HepG2 (cell line): ENCODE measurements around the gene ZBTB7C. TPM values are rescaled to one million over a fixed set of nuclear protein-coding genes. Genes with fewer than 3 reads are reported as not detected.

Experiments used
- ATAC-seq: fragments of 200-7000 bp; cut with Tn5 transposase; 3 replicates; pipeline ENCODE4 v1.9.1; 2020; ENCODE audit warnings: mild to moderate bottlenecking, moderate library complexity
- BruUV-seq: library from RNA; stranded (reverse); fragments of 400-500 nt; replicated peaks from 2 replicates; lab custom pipeline; 2021; lab: Mats Ljungman, UMichigan
- CTCF ChIA-PET: fragments of 300-600 bp; formaldehyde crosslinking; extraction: SDS; loops from one replicate; lab custom pipeline; 2021; ENCODE audit warnings: low total read pairs, inconsistent platforms, low intra/inter-chr PET ratio; lab: Yijun Ruan, JAX
- POLR2A ChIA-PET: fragments of 350-600 bp; sonication (Branson Sonifier 250); formaldehyde crosslinking; loops from one replicate; lab custom pipeline; 2020; ENCODE audit warnings: antibody characterized with exemption, inconsistent platforms; lab: Yijun Ruan, JAX
- DNase-seq: peaks from one replicate; pipeline ENCODE4 v3.0.0-alpha.2; 2015; ENCODE audit warnings: low spot score
- FAIRE-seq: peaks from 3 replicates; lab custom pipeline; 2011; peaks lifted over from hg19 to GRCh38; lab: Jason Lieb, UNC
- H2AFZ ChIP-seq: one replicate; pipeline ENCODE4 v1.6.1; 2011; ENCODE audit warnings: low read length, inconsistent platforms
- H3K27ac ChIP-seq: fragments of 300-600 bp; 3 replicates; pipeline ENCODE4 v1.8.0; 2011; ENCODE audit warnings: mixed run types, mild to moderate bottlenecking, mixed read lengths, low read length, inconsistent platforms; ENCODE audit not compliant: insufficient read depth; ENCODE audit errors: extremely low read length
- H3K27me3 ChIP-seq, 2 experiments: fragments of 200-600 bp in 1 of 2; 2 replicates in 1 of 2; 3 replicates in 1 of 2; pipeline versions ENCODE4 v1.6.0 to v1.8.0; 2011; ENCODE audit warnings: low read length in 2 of 2, mild to moderate bottlenecking in 2 of 2, moderate library complexity in 2 of 2, inconsistent platforms in 1 of 2; ENCODE audit not compliant: insufficient read depth in 2 of 2, control insufficient read depth in 1 of 2
- H3K36me3 ChIP-seq, 2 experiments: fragments of 200-600 bp in 1 of 2; replicated peaks in 1 of 2; 2 replicates in 1 of 2; 3 replicates in 1 of 2; pipeline versions ENCODE4 v1.5.1 to v1.8.0; 2011; ENCODE audit warnings: low read length in 2 of 2, inconsistent platforms in 1 of 2; ENCODE audit not compliant: insufficient read depth in 2 of 2, control insufficient read depth in 1 of 2
- H3K4me1 ChIP-seq: 2 replicates; pipeline ENCODE4 v1.5.1; 2012; ENCODE audit warnings: low read length, inconsistent platforms; ENCODE audit not compliant: insufficient read depth
- H3K4me2 ChIP-seq: 2 replicates; pipeline ENCODE4 v1.6.0; 2011; ENCODE audit warnings: low read depth, low read length, inconsistent platforms
- H3K4me3 ChIP-seq, 3 experiments: fragments of 200-600 bp in 1 of 3; sonication (generic), shearing (Covaris generic) in 1 of 3; replicated peaks in 1 of 3; 2 replicates each; pipeline ENCODE4 v1.5.1; 2011 to 2016; ENCODE audit warnings: low read length in 3 of 3, inconsistent platforms in 2 of 3, low read depth in 2 of 3, mild to moderate bottlenecking in 2 of 3, control low read depth in 1 of 3, mixed read lengths in 1 of 3; ENCODE audit not compliant: insufficient read depth in 1 of 3
- H3K79me2 ChIP-seq: one replicate; pipeline ENCODE4 v1.6.1; 2011; ENCODE audit warnings: low read length, inconsistent platforms; ENCODE audit not compliant: insufficient read depth
- H3K9ac ChIP-seq: 2 replicates; pipeline ENCODE4 v1.6.0; 2011; ENCODE audit warnings: mild to moderate bottlenecking, low read depth, low read length, inconsistent platforms; ENCODE audit not compliant: insufficient read depth
- H3K9me3 ChIP-seq: 2 replicates; pipeline ENCODE4 v1.5.1; 2012; ENCODE audit warnings: mild to moderate bottlenecking, low read length
- H4K20me1 ChIP-seq: 2 replicates; pipeline ENCODE4 v1.6.0; 2011; ENCODE audit warnings: inconsistent platforms, mild to moderate bottlenecking, low read length, moderate library complexity; ENCODE audit not compliant: insufficient read depth
- ETV6 ChIP-seq: sonication (generic); formaldehyde crosslinking; conservative IDR thresholded peaks from 2 replicates; pipeline ENCODE4 v1.4.0; 2020; ENCODE audit warnings: missing genetic modification reagents
- MTF2 ChIP-seq: sonication (generic); formaldehyde crosslinking; IDR thresholded peaks from 2 replicates; pipeline ENCODE4 v1.5.0; 2020; ENCODE audit warnings: missing genetic modification reagents, borderline replicate concordance
- PBX2 ChIP-seq: IDR thresholded peaks from 2 replicates; pipeline ENCODE4 v1.6.1; 2016; ENCODE audit warnings: control low read depth
- RXRA ChIP-seq: sonication (generic); formaldehyde crosslinking; IDR thresholded peaks from 2 replicates; pipeline ENCODE4 v1.5.1; 2020; ENCODE audit warnings: missing genetic modification reagents
- ZNF839 ChIP-seq: sonication (generic); formaldehyde crosslinking; IDR thresholded peaks from 2 replicates; pipeline ENCODE4 v1.4.0; 2020; ENCODE audit warnings: missing genetic modification reagents, mild to moderate bottlenecking, borderline replicate concordance
- WGBS: methylation state at CpG from one replicate; pipeline ENCODE4 v1.1.6; 2017; ENCODE audit warnings: low lambda C conversion rate; 5-methylcytosine and 5-hydroxymethylcytosine counted together
- in situ Hi-C: cut with HindIII; loops from 2 replicates; pipeline ENCODE4 v1.10.0; 2017; ENCODE audit warnings: low pct_unique_long_range_greater_than_20kb; ENCODE audit not compliant: extremely low pct_ligation_motif_present
- intact Hi-C: fragments of 100-400 bp; cut with micrococcal nuclease; formaldehyde crosslinking; loops from one replicate; pipeline ENCODE4 v1.10.0; 2022; ENCODE audit not compliant: unreplicated experiment
- polyA plus RNA-seq, 8 experiments: library from polyadenylated mRNA; depleted of rRNA in 3 of 8; stranded (reverse) in 7 of 8; unstranded in 1 of 8; fragments of >200 nt; fragmentation: Illumina TruSeq in 4 of 8; extraction: Trizol in 4 of 8; gene quantifications; 2 replicates each; pipeline versions ENCODE4 v1.2.1 to v1.2.3, GENCODE V29; 2011 to 2016; ENCODE audit warnings: low read depth in 4 of 8, missing spikeins in 1 of 8, mixed read lengths in 1 of 8; ENCODE audit not compliant: insufficient read depth in 1 of 8
- total RNA-seq, 5 experiments: library from RNA; depleted of rRNA; stranded (reverse); fragments of >200 nt; fragmentation: Illumina TruSeq; extraction: Trizol; gene quantifications; 2 replicates each; pipeline ENCODE4 v1.2.3, GENCODE V29; 2016; ENCODE audit warnings: low read depth in 1 of 5

Gene ZBTB7C
- total and polyA plus RNA-seq, 2 of the 13 experiments (the other 11 are each of a cell fraction or from before 2014, with no cell fraction given): 0.01 to 0.04 TPM

DNA sequence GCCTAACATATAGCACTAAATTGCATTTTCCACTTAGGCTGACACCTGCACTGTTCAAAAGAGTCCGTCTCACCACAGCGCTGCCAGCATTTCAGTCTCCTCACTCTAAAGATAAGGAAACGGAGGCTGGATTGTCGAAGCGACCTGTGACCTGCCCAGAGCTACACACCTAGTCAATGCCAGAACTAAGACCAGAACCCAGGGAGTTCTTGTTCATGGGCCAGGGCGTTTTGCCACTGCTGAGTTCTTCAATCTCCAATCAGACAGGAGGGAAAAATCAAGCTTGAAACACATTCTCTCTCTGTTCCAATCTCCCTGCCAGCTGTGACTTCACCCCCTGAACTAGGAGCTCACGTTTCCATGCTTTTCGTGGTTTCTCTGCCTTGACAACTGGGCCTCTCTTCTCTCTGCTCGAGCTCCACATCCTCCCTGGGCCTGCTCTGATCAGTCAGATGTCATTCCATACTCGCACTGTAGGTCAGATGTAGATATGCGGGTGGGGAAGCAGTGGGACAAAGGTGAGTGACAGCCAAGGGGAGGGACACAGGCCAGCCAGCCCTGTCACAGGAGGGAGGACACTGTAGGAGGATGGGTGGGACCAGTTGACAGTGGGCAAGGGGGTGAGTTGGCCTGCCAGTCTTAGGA lies 257.6 kb downstream of the ZBTB7C start:
- ChIA-PET POLR2A (interaction anchor here (0.6 to 1.2 kb wide), 2 partner anchors 9 to 11 kb away, joined by 4 read pairs; no protein-coding TSS in a partner anchor), CTCF (no interaction called here)
- Histone ChIP-seq H3K27ac (no peak overlapping the region), H3K36me3 (no peaks in the 10 kb centered on the region), H3K4me3 (no peak overlapping the region), H4K20me1 (no peaks in the 10 kb centered on the region), H3K79me2 (no peaks in the 10 kb centered on the region), H3K27me3 (no peaks in the 10 kb centered on the region), H3K9me3 (no peaks in the 10 kb centered on the region), H2AFZ (no peak overlapping the region), H3K4me1 (peaks cover 37% of the 10 kb centered on the region), H3K4me2 (no peak overlapping the region; the same call in 1 of the 2 replicates), H3K9ac (no peak overlapping the region)
- FAIRE-seq (no peak), ATAC-seq (peak; percentile 34; the same call in 2 of the 3 replicates), DNase-seq (no peak)
- in situ Hi-C loops: no loop called here
- 26% methylated on average over 11 of the region's 11 CpGs for WGBS
- intact Hi-C loops: no loop called here
- TF ChIP-seq PBX2 (CRISPR knock-in tag) (peak; percentile 48; the same call in 1 of the 2 replicates), ZNF839 (CRISPR knock-in tag) (no peak)
- no TSS peak for BruUV-seq

GRCh38 chr18:48149020-48149685 lies 260.0 kb downstream of the ZBTB7C start:
- CTCF ChIA-PET: no interaction called here
- H3K9me3 ChIP-seq: no peaks in the 10 kb centered on the region
- FAIRE-seq (no peak), DNase-seq (no peak), ATAC-seq (no peak)
- in situ Hi-C loops (no loop called here), intact Hi-C loops (no loop called here)
- no peaks in the 10 kb centered on the region for H3K79me2 ChIP-seq
- H3K36me3 ChIP-seq: no peaks in the 10 kb centered on the region
- no peaks in the 10 kb centered on the region for H4K20me1 ChIP-seq
- H3K9ac ChIP-seq: no peak overlapping the region
- WGBS: 79% methylated on average over 12 of the region's 15 CpGs
- peaks cover 29% of the 10 kb centered on the region for H3K4me1 ChIP-seq
- no peak overlapping the region for H3K27ac ChIP-seq
- H3K4me3 ChIP-seq: no peak overlapping the region
- H3K27me3 ChIP-seq: no peaks in the 10 kb centered on the region
- TF ChIP-seq RXRA (CRISPR knock-in tag) (no peak), MTF2 (CRISPR knock-in tag) (no peak), ETV6 (CRISPR knock-in tag) (no peak)
- no peak overlapping the region for H3K4me2 ChIP-seq
- POLR2A ChIA-PET: no interaction called here
- H2AFZ ChIP-seq: no peak overlapping the region
- BruUV-seq: no TSS peak
